Stimulated activated CD4-positive, alpha-beta T cell treated with anti-CD3 and anti-CD28 coated beads, TNF-alpha, amount 100 ng/mL, for 24 hours (primary cell): ENCODE measurements around the gene FARS2.

Source experiments
- DNase-seq, 3 experiments: peaks; one replicate each; pipeline ENCODE4 v3.0.0-alpha.2; 2020; ENCODE audit warnings: low read depth in 3 of 3

Gene FARS2

DNA sequence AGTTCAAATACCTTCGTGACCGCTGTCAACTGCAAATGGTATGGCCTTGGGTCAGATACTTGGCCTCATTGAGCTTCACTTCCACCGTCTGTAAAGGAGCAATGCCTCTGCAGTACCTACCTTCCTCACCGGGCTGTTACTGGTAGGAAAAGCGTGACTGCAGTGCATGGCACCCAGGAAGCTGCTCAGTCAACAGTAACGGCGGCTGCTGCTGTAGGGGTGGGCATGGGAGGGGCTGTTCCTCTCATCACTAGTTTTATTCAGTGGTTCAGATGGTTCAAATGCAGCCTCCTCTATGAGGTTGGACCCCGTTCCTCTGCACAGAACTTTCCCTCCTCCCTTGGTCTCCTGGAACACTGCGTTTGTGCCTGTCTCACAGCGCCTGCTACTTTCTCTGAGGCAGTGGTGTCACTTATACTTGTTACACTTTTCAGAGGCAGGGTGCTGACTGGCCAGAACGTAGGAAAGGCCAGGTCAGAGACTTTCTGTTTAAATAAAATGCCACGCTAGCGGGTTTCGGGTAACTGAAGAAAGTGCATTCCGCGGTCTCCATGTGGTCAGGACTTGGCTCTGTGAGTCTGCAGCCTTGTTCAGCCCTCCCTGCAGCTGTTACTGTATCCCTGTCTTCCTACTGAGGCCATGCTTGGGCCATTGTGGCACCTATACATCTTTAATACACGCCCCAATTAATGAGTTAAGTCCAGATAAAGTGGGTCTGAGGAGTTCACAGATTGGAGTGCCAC is 465.8 kb downstream of the FARS2 start:
- DNase-seq: no peak

DNA sequence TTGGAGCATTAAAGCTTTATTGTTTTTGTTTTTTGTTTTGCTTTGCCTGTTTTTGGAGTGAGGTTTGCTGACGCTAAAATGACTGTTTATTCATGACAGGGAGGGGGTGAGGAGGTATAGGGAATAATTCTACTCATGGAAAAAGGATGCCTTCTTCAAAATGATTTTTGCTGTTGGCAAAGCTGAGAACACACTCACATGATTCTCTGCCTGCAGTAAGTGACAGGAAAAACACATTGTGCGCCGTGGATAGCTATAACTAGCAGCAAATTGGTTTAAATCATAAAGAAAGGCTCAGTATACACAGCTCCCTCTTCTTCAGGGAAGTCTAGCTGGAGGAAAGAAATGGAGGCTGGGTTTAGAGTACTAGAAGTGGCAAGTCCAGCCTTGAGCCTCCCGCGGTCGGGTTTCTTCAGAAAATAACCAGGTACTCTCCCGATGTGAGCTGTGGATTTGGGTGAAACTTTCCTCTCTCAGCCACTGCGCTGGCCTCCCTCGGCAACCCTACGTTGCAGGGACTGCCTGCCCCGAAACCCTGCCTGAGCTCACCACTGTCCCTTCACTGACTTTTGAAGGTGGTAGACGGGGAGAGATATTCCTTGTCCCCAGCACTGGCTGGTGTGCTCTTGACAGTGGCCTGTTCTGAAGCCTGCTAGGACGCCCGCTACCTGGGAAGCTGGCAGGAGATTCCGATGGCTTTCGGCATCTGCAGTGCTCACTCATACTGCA is 467.2 kb downstream of the FARS2 start:
- no peak for DNase-seq

DNA sequence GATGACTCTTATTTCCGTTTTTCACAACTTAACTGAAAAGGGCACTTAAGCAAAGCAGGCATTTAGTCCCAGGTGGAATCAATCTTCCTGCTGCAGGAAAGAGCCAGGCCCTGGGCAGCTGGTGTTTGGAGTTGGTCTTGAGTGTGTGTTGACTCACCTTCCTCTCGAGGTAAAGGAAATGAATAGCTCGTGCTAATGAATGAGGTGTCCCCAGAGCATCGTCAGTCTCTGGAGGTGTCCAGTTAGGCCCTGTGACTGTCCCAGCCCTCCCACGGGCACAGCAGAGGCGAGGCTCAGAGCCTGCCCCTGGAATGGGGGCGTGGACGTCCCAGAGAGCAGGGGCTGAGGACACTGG is 467.7 kb downstream of the FARS2 start:
- DNase-seq: no peak

DNA sequence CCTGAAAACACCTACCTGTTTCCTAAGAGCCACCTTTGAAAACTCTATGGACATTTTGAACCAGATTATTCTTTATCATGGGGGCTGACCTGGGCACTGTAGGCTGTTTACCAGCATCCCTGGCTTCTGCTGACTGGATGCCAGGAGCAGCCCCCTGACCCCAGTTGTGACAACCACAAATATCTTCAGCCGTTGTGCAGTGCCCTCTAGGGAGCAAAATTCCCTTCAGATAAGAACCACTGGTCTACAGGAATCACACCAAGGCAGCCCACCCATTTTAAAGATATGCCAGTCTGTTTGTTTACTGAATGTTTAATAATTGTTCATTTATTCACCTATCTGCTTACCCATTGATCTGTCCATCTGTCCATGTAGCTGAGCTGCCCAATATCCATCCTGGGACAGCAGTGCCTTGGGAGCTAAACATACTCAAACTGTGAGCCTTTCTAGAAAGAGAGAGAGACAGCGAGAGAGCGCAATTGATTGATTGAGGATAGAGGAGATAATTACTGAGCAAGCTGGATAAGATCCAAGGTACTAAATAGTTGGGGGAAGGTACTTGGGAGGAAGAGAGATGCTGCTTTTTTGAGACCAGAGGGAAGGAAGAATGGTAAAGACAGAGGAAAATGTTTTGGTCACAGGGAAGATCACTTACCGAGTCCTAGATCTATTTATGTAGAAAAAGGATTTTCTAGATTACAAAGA is 468.7 kb downstream of the FARS2 start:
- no peak for DNase-seq

DNA sequence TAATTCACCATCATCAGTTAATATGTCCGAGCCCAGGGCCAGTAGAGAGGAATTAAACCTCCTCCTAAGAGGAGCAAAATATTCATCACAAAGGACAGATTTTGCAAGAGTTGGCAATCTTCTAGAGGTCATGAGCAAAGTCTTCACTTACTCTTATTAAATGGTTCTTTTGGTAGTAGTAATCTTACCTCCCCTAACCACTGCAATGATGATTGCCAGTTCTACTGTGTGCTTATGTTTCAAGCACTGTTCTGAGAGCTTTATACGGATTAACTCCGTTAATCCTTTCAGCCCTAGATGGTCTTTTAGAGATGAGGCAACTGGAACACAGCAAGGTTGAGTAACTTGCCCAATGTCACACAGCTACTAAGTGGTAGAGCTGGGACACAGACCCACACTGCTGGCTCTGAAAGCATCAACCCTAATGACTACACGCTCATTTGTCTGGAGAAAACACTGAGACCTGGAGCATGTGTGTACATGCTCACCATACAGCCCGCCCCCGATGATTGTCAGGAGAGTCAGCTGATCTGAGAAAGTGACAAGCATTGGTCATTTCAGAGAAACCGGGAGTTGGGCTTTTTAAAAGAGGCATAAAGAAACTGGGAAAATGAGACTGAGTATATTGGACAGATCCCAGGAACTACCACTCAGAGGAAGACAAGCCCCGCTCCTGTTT is 469.4 kb downstream of the FARS2 start:
- no peak for DNase-seq

DNA sequence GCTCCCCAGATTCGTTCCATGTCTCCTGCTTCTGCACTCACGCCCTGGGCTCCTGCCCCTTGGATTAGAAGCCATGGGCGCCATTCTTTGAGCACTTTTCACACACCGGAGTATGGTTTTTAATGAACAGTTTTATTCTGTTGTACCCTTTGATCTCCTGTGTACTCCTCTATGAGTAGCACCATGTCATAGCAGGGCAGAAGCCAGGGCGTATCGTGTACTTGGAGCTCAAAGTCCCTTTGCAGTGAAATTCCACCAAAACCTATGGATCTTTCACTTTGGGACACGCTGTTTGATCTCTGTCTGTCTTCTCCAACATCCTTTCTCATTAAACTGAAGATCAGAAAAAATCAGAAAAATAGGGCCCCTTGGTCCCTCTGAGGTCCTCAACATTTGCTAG is 470.1 kb downstream of the FARS2 start:
- DNase-seq: no peak

DNA sequence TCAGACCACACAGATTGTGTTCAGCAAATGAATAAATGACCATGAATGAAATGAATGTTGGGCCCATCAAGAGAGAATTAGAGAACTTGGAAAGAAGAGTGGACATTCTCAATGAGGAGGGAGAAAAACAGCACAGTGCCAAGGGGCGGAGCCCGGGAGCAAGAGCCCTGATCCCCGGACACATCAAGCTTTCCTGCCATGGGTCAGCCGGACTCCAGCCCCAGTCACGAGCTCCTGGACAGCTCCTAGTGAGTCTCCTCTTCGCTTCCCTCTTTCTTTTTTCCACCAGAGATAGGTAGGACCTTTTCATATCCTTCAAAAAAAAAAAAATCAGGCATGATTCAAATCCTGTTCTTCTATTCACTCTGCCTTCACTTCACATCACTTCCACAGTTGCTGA is 471.2 kb downstream of the FARS2 start:
- DNase-seq: no peak

DNA sequence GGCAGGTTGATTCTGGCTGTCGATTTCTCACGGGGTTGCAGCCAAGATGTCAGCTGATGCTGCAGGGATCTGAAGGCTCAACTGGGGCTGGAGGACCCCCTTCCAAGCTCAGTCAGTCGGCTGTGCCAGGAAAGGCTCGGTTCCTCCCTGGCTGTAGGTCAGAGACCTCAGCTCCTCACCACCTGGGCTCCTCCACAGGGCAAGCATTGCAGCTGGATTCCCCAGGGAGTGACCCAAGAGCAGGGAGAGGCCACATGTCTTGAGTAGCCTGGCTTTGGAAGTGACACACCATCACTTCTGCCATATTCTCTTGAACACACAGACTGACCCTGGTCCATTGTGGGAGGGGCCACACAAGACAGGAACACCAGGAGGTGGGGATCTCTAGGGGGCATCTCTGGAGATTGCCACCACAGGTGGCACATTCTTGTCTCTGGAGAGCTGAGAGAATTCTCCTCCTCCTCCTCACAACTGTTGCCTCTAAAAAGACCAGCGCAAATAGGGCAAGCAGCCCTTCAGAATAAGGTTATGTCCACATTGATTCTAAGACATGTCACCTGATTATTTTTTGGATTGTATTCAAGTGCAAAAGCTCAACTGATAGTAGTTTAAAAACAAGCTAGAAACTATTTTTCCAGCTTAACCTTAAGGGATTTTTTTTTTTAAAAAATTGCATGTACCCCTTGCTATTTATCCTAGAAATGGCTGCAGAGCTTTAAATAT is 474.9 kb downstream of the FARS2 start:
- no peak for DNase-seq

DNA sequence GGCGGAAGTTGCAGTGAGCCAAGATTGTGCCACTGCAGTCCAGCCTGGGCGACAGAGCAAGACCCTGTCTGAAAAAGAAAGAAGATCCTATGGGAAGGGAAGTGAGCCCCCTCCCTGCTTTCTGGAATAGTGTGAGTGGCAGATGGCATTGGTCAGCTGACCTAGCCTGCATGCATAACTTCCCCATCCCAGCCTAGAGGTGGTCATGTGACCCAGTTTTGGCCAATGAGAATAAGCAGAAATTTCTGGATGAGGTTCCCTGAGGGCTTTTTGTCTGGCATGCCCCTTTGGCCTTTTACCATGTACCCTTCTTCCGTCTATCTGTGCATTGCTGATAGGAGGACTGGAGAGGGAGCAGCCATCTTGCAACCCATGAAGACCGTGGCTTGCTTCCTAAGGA is 476.1 kb downstream of the FARS2 start:
- no peak for DNase-seq

DNA sequence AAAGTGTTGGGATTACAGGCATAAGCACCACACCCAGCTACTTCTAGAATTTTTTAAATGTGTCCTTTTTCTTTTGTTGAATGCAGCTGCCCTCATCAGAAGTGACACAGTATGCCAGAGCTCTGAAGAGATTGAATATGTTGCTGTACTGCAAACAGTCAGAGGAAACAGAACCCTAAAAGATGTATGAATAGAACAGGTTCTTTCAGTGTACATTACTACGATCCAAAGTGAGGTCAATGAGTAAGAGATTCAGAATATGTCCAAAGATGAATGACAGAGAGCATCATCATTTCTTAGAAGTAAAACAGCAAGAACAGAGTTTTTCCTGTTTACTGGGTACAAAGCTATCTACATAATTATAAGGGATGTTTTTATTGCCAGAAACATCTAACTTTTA is 476.9 kb downstream of the FARS2 start:
- no peak for DNase-seq

DNA sequence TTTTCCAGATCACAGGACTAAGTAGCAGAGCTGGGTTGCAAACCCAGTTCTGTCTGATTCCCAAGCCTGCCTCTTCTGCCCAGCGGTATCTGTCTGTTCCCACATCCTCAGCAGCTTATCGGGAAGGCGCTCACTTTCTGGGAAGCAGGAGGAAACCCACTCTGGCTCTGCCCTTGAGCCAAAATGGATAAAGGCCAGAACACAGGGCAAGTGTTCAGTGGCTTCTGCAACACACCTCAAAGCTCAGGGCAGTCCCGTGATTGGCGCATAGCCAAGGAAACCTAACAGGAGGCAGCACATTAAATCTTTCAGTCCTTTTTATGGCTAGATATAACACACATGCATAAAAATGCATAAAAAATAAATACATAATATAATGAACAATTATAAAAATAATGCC is 483.2 kb downstream of the FARS2 start:
- no peak for DNase-seq

DNA sequence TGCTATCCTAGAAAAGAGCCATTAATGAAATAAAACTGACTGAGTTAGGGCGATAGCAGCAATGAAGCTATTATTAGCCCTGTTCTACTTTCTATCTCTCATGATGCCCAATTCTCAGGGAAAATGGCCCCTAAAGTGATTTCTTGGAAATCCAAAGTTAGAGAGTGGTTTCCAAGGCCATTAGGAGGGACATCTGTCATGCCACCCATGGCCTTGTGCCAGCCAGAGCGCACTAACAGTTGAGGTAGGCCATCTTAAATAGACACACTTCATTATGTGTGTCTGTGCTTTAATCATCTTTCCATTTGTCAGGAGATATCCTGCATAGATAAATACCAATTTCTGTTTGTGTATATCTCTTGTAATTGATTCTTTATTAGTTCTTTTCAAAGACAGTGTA is 483.8 kb downstream of the FARS2 start:
- DNase-seq: no peak

DNA sequence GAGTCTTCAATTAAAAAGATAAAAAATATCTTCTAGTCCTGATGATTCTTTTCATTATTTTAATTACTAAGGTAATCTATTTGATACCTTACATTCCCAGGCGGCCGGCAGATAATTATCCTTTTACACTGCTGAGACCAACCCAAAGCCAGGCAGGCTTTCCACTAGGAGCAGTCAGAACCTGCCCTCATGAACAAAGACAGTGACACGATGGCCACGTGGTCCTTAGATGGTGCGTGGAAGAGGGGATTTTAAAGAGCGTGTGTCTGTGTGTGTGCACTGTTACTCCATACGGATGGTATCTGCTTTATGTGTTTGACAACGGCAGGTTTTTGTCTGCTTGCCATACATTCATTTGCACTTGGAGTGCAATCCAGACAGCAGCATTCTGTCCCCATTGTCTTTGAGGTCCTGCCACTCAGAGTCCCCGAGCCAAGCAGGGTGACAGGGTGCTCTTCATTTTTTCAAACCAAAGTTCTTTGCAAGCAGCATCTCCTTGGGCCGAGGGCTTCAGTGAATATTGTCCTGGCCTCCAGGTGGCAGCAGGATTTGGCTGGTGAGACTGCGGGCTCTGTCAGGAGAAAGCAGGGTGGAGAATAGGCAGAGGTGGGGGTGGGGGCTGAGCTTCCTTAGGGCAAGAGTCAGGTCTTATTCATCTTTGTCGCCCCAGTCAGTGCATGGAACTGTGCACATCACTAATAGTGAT is 484.9 kb downstream of the FARS2 start:
- no peak for DNase-seq

DNA sequence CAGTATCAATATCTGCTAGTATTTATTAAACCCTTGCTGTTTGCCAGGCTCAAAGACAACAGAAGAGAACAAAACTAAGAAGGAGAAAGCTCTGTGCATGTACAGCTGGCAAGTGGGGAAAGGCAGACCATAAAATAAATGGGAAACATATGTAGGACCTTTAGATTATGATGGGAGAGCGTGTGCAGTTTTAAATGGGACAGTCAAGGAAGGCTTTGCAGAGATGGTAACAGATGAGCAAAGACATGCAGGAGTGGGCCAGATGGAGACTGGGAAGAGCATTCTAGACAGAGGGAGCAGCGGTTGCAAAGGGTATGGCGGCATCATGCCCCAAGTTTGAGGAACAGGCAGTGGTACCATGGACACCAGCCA is 485.4 kb downstream of the FARS2 start:
- DNase-seq: no peak

DNA sequence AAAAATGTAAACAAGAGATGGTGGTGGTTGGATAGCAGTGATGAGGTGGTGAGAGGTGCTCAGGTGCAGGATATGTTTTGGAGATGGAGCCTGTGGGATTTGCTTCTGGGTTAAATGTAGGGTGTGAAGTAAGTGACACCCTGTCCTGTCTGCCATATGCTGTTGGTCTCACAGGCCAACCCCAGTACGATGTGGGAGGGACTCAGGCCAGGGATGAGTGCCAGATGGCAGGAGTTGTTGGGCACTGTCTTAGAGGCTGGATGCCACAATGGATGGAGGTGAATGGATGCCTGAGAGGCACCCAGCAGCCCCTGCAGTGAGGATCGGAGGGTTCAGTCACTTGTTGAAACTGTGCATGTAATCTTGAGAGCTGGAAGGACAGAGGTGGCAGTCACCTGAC is 486.1 kb downstream of the FARS2 start:
- DNase-seq: no peak

DNA sequence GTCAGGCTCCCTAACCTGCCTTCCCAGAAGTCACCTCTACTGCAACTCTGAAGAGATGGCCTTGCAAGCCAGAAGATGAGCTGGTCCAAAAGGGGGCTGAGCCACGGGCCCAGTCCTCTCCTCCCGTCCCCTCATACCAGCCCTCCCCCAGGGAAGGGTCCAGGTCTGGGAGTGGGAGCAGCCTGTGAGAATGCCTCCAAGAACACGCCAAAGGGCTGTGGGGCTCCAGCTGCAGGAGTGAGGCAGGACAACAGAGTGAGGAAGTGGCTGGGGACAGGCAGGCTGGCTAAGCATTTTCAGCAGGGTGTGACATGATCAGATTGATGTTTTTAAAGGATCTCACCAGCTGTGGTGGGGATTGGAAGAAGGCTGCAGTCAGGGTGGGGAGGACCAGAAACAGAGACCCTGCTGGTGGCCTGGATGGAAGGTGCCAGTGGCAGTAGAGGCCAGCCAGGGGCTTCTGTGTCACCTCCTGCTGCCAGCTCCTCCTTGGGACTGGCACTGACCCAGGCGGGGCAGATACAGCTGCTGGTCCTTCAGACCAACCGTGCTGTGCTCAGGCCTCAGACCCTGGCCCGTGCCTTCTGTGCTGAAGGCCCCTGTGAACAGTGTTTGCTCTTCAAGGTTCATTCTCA is 487.8 kb downstream of the FARS2 start:
- no peak for DNase-seq

DNA sequence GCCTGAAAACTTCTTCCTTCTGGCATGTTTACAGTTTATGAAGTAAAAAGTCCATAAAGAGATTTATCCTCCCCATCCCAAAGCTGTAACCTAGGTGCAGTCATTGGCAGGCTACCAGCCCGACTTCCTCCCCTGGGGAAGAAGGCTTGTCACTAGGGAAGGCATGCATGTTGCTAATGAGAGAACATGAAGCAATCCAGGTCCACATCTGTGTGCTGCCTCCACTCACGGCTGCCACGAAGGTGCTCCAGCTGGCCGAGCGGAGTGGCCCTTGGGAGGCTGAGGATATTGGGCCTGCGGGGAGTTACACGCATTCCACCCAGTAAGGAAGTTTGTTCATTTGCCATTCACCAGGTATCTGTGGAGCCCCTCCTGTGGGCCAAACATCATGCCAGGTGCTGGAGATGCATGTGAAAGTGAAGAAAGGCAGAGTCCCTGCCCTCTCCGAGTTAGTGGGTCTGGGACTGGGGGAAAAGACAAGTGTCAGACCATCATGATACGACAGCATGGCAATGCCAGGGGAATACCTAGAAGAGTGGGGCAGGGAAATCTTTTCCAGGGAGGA is 488.4 kb downstream of the FARS2 start:
- DNase-seq: no peak

DNA sequence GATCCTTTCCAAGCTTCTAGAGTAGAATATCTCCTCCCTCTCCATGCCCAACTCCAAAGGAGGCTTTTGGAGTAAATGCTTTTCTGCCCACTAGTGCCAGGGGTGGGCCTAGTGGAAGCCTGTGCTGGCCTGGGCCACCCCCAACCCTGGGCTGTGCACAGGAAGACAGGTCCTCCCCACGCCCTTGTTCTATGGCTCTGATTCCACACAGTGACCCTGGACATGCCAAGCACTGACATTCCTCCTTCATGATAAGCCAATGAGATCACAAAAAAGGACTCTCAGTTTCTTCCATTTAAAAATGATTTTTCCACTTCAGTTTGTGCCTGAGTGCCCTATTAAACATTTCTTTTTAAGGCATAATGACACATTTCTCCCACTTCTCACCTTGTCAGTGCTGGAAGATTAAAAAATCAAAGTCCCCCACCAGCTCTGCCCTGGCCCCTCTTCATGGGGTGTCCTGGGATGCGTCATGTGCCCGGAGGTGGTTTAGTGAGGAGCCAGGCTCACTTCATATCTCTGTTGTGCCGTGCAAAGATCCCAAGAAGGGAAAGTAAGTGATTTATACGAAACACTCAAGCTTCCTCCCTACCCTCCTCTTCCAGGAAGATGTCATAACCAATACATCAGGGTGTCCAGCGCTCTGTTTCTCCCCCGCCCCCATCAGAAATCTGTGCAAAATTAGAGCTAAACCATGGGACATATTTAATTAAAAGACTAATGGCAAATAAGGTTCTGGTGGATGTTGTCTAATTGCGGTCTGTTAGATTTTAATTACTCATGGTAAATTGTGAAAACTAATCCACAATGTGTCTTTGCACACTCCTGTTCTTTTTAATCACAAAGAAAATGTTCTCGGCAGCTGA is 490.4 kb downstream of the FARS2 start:
- no peak for DNase-seq

DNA sequence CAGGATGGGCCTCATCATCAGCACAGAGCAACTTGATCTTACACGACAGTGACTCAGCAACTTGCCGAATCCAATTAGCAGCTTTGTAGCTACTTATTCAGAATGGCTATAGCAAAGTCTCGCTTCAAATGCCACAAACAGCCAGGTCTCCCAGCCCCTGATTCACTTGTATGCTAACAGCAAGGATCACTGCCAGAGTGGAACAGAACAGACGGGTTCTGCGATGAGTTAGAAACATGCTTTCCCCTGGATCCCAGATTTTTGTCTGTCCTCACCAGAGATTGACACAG is 491.0 kb downstream of the FARS2 start:
- DNase-seq: no peak

DNA sequence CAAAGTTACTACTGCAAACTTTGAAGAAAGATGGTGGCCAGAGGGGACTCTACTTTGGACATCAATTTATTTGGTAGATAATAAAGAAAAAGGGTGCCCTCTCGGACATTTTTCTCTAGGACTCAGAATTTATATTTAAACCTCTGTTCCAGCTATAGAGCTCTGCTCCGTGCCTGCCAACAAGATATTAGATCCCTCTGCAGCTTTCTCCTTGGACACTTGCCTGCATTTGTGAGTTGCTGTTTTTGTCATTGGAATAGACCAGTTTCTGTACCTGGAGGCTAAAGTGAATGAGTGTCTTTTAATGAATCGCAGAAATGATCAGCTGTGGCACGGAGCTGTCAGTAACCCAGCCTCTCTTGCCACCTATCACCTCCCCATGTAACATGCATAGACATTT is 491.9 kb downstream of the FARS2 start:
- DNase-seq: no peak
